Measurements from ENCODE around the gene RAD23A. TPM values are rescaled to one million over a fixed set of nuclear protein-coding genes. Genes with fewer than 3 reads are reported as not detected.
"Not testable (repeated sequence)": the region's sequence is repeated elsewhere in the genome, so short reads cannot be mapped to it uniquely, and the experiment has no call there.

The RAD23A gene
- total RNA-seq, 1 donor from 2014 or later: 109 TPM

DNA sequence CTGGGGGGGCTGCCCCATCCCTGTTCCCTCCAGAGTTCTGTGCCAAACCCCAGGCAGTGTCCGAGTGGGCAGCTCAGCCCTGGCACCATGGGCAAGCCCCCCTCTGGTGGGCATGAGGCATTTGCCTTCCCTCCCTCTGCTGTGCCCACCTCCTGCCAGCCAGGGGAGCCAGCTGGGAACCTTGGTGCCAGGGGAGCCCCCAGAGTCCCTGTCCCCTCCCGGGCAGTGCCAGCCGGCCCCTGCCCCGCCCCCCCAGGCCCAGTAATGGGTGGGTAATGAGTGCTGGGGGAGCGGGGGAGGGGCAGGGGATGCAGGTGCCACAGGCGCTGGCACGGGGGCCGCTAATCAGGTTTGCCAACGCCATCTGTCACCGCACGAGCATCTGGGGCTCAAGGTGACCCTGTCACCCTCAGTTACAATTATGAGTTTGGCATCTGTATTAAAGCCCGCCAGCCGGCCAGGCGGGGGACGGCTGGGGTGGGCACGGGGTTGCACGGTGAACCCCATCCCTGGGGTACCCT lies 29.6 kb downstream of the RAD23A start:
- DNase-seq (no peak), ATAC-seq (no peak)
- Histone ChIP-seq H3K4me1 (no peaks in the 10 kb centered on the region), H3K4me3 (no peak overlapping the region), H3K27me3 (no peaks in the 10 kb centered on the region), H3K27ac (no peak overlapping the region), H3K36me3 (no peaks in the 10 kb centered on the region), H3K9me3 (no peaks in the 10 kb centered on the region)
- intact Hi-C loops (cut with DNase I): loop anchor here (10.0 kb wide), 2 partner anchors 120 to 290 kb away; no protein-coding TSS in a partner anchor
- TF ChIP-seq CTCF (IDR thresholded peaks at IDR 0.05): no peak

DNA sequence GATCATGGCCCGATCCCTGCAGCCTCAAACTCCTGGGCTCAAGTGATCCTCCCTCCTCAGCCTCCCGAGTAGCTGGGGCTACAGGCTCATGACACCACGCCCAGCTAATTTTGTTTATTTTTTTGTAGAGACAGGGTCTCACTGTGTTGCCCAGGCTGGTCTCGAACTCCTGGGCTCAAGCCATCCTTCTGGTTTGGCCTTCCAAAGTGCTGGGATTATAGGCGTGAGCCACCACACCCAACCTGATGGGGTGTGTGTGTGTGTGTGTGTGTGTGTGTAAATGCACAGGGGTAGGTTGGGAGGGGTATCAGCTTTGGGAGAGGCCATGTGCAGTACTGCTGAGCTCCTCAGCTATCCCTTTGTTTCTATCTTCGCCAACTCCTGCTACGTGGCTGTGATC lies 30.4 kb downstream of the RAD23A start:
- not testable (repeated sequence) for ATAC-seq, H3K4me1 ChIP-seq, DNase-seq, H3K27ac ChIP-seq, H3K36me3 ChIP-seq, H3K27me3 ChIP-seq, H3K4me3 ChIP-seq, H3K9me3 ChIP-seq
- intact Hi-C loops (cut with DNase I): loop anchor here (10.0 kb wide), 2 partner anchors 119 to 289 kb away; no protein-coding TSS in a partner anchor

- H3K4me1 ChIP-seq: peaks cover 7% of the 10 kb centered on the region
- intact Hi-C loops (cut with DNase I): loop anchor here (10.0 kb wide), 2 partner anchors 115 to 285 kb away; no protein-coding TSS in a partner anchor
- no peaks in the 10 kb centered on the region for H3K36me3 ChIP-seq
- no peak overlapping the region for H3K4me3 ChIP-seq
- H3K27me3 ChIP-seq: peaks cover 7% of the 10 kb centered on the region
- TF ChIP-seq CTCF (IDR thresholded peaks at IDR 0.05): no peak
- H3K27ac ChIP-seq: no peak overlapping the region
- ATAC-seq (no peak), DNase-seq (no peak)
- no peaks in the 10 kb centered on the region for H3K9me3 ChIP-seq
These were observed 34.3 kb downstream of the RAD23A start for GRCh38 chr19:12979974-12980373.

GRCh38 chr19:12982648-12983047 lies 37.0 kb downstream of the RAD23A start:
- no peak for TF ChIP-seq CTCF (IDR thresholded peaks at IDR 0.05)
- Histone ChIP-seq H3K36me3 (no peaks in the 10 kb centered on the region), H3K9me3 (no peaks in the 10 kb centered on the region), H3K27me3 (peaks cover 7% of the 10 kb centered on the region), H3K4me3 (no peak overlapping the region), H3K4me1 (peaks cover 7% of the 10 kb centered on the region), H3K27ac (no peak overlapping the region)
- DNase-seq (no peak), ATAC-seq (no peak)
- intact Hi-C loops (cut with DNase I): no loop called here

GRCh38 chr19:12983091-12983490 lies 37.4 kb downstream of the RAD23A start:
- no peak overlapping the region for H3K27ac ChIP-seq
- DNase-seq (no peak), ATAC-seq (no peak)
- H3K4me3 ChIP-seq: peak overlapping the region; percentile 21
- H3K27me3 ChIP-seq: peaks cover 7% of the 10 kb centered on the region
- H3K4me1 ChIP-seq: peaks cover 7% of the 10 kb centered on the region
- intact Hi-C loops (cut with DNase I): no loop called here
- TF ChIP-seq CTCF (IDR thresholded peaks at IDR 0.05): no peak
- H3K36me3 ChIP-seq: no peaks in the 10 kb centered on the region
- no peaks in the 10 kb centered on the region for H3K9me3 ChIP-seq

- H3K9me3 ChIP-seq: no peaks in the 10 kb centered on the region
- H3K4me1 ChIP-seq: peaks cover 7% of the 10 kb centered on the region
- DNase-seq (peak; percentile 89), ATAC-seq (peak; percentile 95)
- H3K27ac ChIP-seq: no peak overlapping the region
- intact Hi-C loops (cut with DNase I): no loop called here
- peaks cover 7% of the 10 kb centered on the region for H3K27me3 ChIP-seq
- peak; percentile 92 for TF ChIP-seq CTCF (IDR thresholded peaks at IDR 0.05)
- H3K4me3 ChIP-seq: peak overlapping the region; percentile 21
- H3K36me3 ChIP-seq: no peaks in the 10 kb centered on the region
These were observed 38.0 kb downstream of the RAD23A start for GRCh38 chr19:12983542-12984142.

Measured in upper lobe of right lung (tissue), 1 donor.